Astrocyte (in vitro differentiated cells and primary cell): ENCODE measurements around the gene ATXN2. TPM values are rescaled to one million over a fixed set of nuclear protein-coding genes. Genes with fewer than 3 reads are reported as not detected.

Experiments used
- DNase-seq: peaks from one replicate; pipeline ENCODE4 v3.0.0-alpha.2; 2010; ENCODE audit warnings: low read depth
- FAIRE-seq: peaks from 2 replicates; lab custom pipeline; 2011; peaks lifted over from hg19 to GRCh38; lab: Jason Lieb, UNC
- H2AFZ ChIP-seq: 2 replicates; pipeline ENCODE4 v1.6.0; 2012; ENCODE audit warnings: low read depth, low read length, inconsistent platforms
- H3K27ac ChIP-seq: 2 replicates; pipeline ENCODE4 v1.5.1; 2011; ENCODE audit warnings: low read depth, low read length, inconsistent platforms
- H3K27me3 ChIP-seq: 2 replicates; pipeline ENCODE4 v1.6.0; 2011; ENCODE audit warnings: low read length, inconsistent platforms; ENCODE audit not compliant: insufficient read depth
- H3K36me3 ChIP-seq: 2 replicates; pipeline ENCODE4 v1.5.1; 2011; ENCODE audit warnings: low read length, inconsistent platforms; ENCODE audit not compliant: insufficient read depth
- H3K4me1 ChIP-seq: 2 replicates; pipeline ENCODE4 v1.5.1; 2011; ENCODE audit warnings: low read length, inconsistent platforms; ENCODE audit not compliant: insufficient read depth
- H3K4me2 ChIP-seq: 2 replicates; pipeline ENCODE4 v1.6.0; 2012; ENCODE audit warnings: low read length, inconsistent platforms
- H3K4me3 ChIP-seq: 2 replicates; pipeline ENCODE4 v1.5.1; 2011; ENCODE audit warnings: low read depth, mild to moderate bottlenecking, low read length, inconsistent platforms; ENCODE audit not compliant: insufficient read depth
- H3K79me2 ChIP-seq: 2 replicates; pipeline ENCODE4 v1.6.0; 2012; ENCODE audit warnings: mild to moderate bottlenecking, low read length, inconsistent platforms; ENCODE audit not compliant: insufficient read depth
- H3K9ac ChIP-seq: 2 replicates; pipeline ENCODE4 v1.6.0; 2012; ENCODE audit warnings: mild to moderate bottlenecking, low read length, inconsistent platforms
- H3K9me3 ChIP-seq: 2 replicates; pipeline ENCODE4 v1.5.1; 2012; ENCODE audit warnings: low read depth, mild to moderate bottlenecking, low read length, inconsistent platforms; ENCODE audit not compliant: insufficient read depth
- H4K20me1 ChIP-seq: 2 replicates; pipeline ENCODE4 v1.6.0; 2012; ENCODE audit warnings: low read length, inconsistent platforms; ENCODE audit not compliant: insufficient read depth
- H3K27ac Mint-ChIP-seq: one replicate; pipeline ENCODE4 v1.8.0; 2021; ENCODE audit warnings: mild to moderate bottlenecking, mixed read lengths; ENCODE audit not compliant: unreplicated experiment
- H3K27me3 Mint-ChIP-seq: one replicate; pipeline ENCODE4 v1.8.0; 2021; ENCODE audit warnings: low read depth, mixed read lengths; ENCODE audit not compliant: unreplicated experiment
- H3K36me3 Mint-ChIP-seq: one replicate; pipeline ENCODE4 v1.8.0; 2021; ENCODE audit warnings: low read depth, mixed read lengths; ENCODE audit not compliant: unreplicated experiment
- H3K4me1 Mint-ChIP-seq: one replicate; pipeline ENCODE4 v1.8.0; 2021; ENCODE audit warnings: low read depth, mixed read lengths; ENCODE audit not compliant: unreplicated experiment
- H3K4me3 Mint-ChIP-seq: one replicate; pipeline ENCODE4 v1.8.0; 2021; ENCODE audit warnings: mild to moderate bottlenecking, moderate library complexity, mixed read lengths; ENCODE audit not compliant: unreplicated experiment
- H3K9me3 Mint-ChIP-seq: one replicate; pipeline ENCODE4 v1.8.0; 2021; ENCODE audit warnings: mild to moderate bottlenecking, mixed read lengths; ENCODE audit not compliant: unreplicated experiment
- CTCF ChIP-seq: IDR thresholded peaks from 2 replicates; pipeline ENCODE4 v1.5.1; 2011; ENCODE audit warnings: low read depth, mild to moderate bottlenecking, inconsistent platforms, low read length, moderate library complexity; ENCODE audit not compliant: insufficient read depth
- EZH2 ChIP-seq: IDR thresholded peaks from 2 replicates; pipeline ENCODE4 v1.6.1; 2012; ENCODE audit warnings: mild to moderate bottlenecking, low read length, inconsistent platforms; ENCODE audit not compliant: insufficient read depth
- total RNA-seq: library from RNA; stranded (reverse); gene quantifications from 2 replicates; pipeline ENCODE4 v1.2.1, GENCODE V29; 2021

ATXN2 gene
- total RNA-seq, 1 donor from 2014 or later, result 58.0 TPM

- Mint-ChIP-seq H3K4me1 (peaks cover 44% of the 10 kb centered on the region), H3K9me3 (no peaks in the 10 kb centered on the region)
These were observed 154.7 kb downstream of the ATXN2 start for GRCh38 chr12:111444314-111444924.

GRCh38 chr12:111443586-111443985, 155.5 kb downstream of the ATXN2 start:
- Mint-ChIP-seq H3K4me1 (peaks cover 39% of the 10 kb centered on the region), H3K27ac (peak overlapping the region; percentile 88), H3K4me3 (peak overlapping the region; percentile 50), H3K9me3 (no peaks in the 10 kb centered on the region), H3K36me3 (peaks cover 15% of the 10 kb centered on the region), H3K27me3 (no peaks in the 10 kb centered on the region)
- Histone ChIP-seq H3K9me3 (no peaks in the 10 kb centered on the region), H3K36me3 (peaks cover 11% of the 10 kb centered on the region), H3K4me3 (no peak overlapping the region), H3K79me2 (peaks cover 87% of the 10 kb centered on the region), H3K4me1 (peaks cover 44% of the 10 kb centered on the region), H4K20me1 (peaks cover 94% of the 10 kb centered on the region), H3K9ac (peak overlapping the region; percentile 4), H3K27me3 (no peaks in the 10 kb centered on the region), H3K27ac (peak overlapping the region; percentile 10), H3K4me2 (no peak overlapping the region), H2AFZ (no peak overlapping the region)
- TF ChIP-seq EZH2 (no peak), CTCF (no peak)
- FAIRE-seq, result no peak
- DNase-seq, result no peak

More at GRCh38 chr12:111444314-111444924, 154.7 kb downstream of the ATXN2 start:
- Histone ChIP-seq H3K27ac (peak overlapping the region; percentile 29), H3K4me3 (no peak overlapping the region), H2AFZ (no peak overlapping the region), H3K36me3 (peaks cover 17% of the 10 kb centered on the region), H3K9me3 (no peaks in the 10 kb centered on the region), H3K79me2 (peaks cover 84% of the 10 kb centered on the region), H4K20me1 (peaks cover 98% of the 10 kb centered on the region), H3K9ac (no peak overlapping the region), H3K4me1 (peaks cover 40% of the 10 kb centered on the region), H3K4me2 (peak overlapping the region; percentile 32), H3K27me3 (no peaks in the 10 kb centered on the region)
- Mint-ChIP-seq H3K36me3 (peaks cover 17% of the 10 kb centered on the region), H3K4me3 (no peak overlapping the region), H3K27me3 (no peaks in the 10 kb centered on the region), H3K27ac (peak overlapping the region; percentile 88)
- FAIRE-seq (no peak), DNase-seq (peak; percentile 64)
- no peak for TF ChIP-seq CTCF
- TF ChIP-seq EZH2, result no peak

GRCh38 chr12:111443086-111443485, 156.0 kb downstream of the ATXN2 start:
- peaks cover 43% of the 10 kb centered on the region for H3K4me1 Mint-ChIP-seq
- H3K4me3 ChIP-seq, result no peak overlapping the region
- H3K9me3 ChIP-seq, result no peaks in the 10 kb centered on the region
- no peak for FAIRE-seq
- no peak overlapping the region for H3K4me2 ChIP-seq
- no peaks in the 10 kb centered on the region for H3K27me3 ChIP-seq
- H3K36me3 Mint-ChIP-seq, result peaks cover 14% of the 10 kb centered on the region
- H2AFZ ChIP-seq, result no peak overlapping the region
- no peak for DNase-seq
- TF ChIP-seq EZH2, result no peak
- no peak for TF ChIP-seq CTCF
- H3K9ac ChIP-seq, result peak overlapping the region; percentile 4
- no peaks in the 10 kb centered on the region for H3K27me3 Mint-ChIP-seq
- H3K9me3 Mint-ChIP-seq, result no peaks in the 10 kb centered on the region
- peak overlapping the region; percentile 88 for H3K27ac Mint-ChIP-seq
- peaks cover 49% of the 10 kb centered on the region for H3K4me1 ChIP-seq
- peak overlapping the region; percentile 50 for H3K4me3 Mint-ChIP-seq
- peaks cover 6% of the 10 kb centered on the region for H3K36me3 ChIP-seq
- H4K20me1 ChIP-seq, result peaks cover 94% of the 10 kb centered on the region
- peaks cover 92% of the 10 kb centered on the region for H3K79me2 ChIP-seq
- peak overlapping the region; percentile 11 for H3K27ac ChIP-seq
